ENCODE data around the gene DCST1. TPM values are rescaled to one million over a fixed set of nuclear protein-coding genes. Genes with fewer than 3 reads are reported as not detected.
A peak's percentile ranks its signal among the peaks of the same experiment; 100 is the strongest.
"Not testable (repeated sequence)": the region's sequence is repeated elsewhere in the genome, so short reads cannot be mapped to it uniquely, and the experiment has no call there.

The DCST1 gene
- total RNA-seq, 2 experiments from 2014 or later, result 0.33 to 0.39 TPM

DNA sequence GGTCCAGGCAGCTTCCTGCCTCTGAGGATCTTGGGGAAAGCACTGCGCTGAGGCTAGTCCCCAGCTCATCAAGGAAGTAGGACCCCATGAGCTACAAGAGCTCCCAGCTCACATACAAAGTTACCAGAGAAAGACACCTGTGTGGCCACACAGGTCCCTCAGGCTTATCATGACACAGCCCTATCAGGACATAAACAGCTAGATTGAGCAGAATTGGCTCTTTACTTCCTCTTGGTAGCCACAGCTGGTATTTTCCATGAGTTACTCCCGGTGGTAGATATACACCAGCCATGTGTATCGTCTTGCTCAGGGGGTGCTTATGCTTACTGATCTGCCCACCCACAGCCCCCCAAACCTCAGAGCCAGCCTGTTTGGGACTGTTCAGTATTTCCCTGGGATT lies 39.0 kb upstream of the DCST1 start:
- DNase-seq (no peak), ATAC-seq (ENCODE audit: poor library complexity) (no peak)
- CTCF ChIA-PET, result interaction anchor here (13.2 kb wide), 1 partner anchor 24 kb away, joined by 159 read pairs; no protein-coding TSS in a partner anchor
- peaks cover 37% of the 10 kb centered on the region for H3K4me1 Mint-ChIP-seq (ENCODE audit: low read depth)
- H3K36me3 Mint-ChIP-seq (ENCODE audit: low read depth), result peaks cover 9% of the 10 kb centered on the region
- TF ChIP-seq, protein P1, sequence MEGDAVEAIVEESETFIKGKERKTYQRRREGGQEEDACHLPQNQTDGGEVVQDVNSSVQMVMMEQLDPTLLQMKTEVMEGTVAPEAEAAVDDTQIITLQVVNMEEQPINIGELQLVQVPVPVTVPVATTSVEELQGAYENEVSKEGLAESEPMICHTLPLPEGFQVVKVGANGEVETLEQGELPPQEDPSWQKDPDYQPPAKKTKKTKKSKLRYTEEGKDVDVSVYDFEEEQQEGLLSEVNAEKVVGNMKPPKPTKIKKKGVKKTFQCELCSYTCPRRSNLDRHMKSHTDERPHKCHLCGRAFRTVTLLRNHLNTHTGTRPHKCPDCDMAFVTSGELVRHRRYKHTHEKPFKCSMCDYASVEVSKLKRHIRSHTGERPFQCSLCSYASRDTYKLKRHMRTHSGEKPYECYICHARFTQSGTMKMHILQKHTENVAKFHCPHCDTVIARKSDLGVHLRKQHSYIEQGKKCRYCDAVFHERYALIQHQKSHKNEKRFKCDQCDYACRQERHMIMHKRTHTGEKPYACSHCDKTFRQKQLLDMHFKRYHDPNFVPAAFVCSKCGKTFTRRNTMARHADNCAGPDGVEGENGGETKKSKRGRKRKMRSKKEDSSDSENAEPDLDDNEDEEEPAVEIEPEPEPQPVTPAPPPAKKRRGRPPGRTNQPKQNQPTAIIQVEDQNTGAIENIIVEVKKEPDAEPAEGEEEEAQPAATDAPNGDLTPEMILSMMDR (IDR thresholded peaks at IDR 0.05), result no peak
- H3K27ac Mint-ChIP-seq, result no peak overlapping the region
- intact Hi-C loops (cut with DNase I, micrococcal nuclease), result no loop called here
- Histone ChIP-seq H3K4me1 (ENCODE audit: insufficient read depth, low read length) (peaks cover 32% of the 10 kb centered on the region), H3K27ac (ENCODE audit: low read depth in 1 of 2, low read length in 2 of 2) (no peak overlapping the region), H3K4me3 (ENCODE audit: low read length) (no peak overlapping the region), H3K27me3 (ENCODE audit: control insufficient read depth in 1 of 2, insufficient read depth in 2 of 2, low read length in 2 of 2) (no peaks in the 10 kb centered on the region), H3K36me3 (ENCODE audit: insufficient read depth, low read length) (peaks cover 22% of the 10 kb centered on the region), H3K9me3 (ENCODE audit: control insufficient read depth in 1 of 2, insufficient read depth in 1 of 2, low read length in 2 of 2) (no peaks in the 10 kb centered on the region)
- no peak overlapping the region for H3K4me3 Mint-ChIP-seq
- POLR2A ChIA-PET, result interaction anchor here (1.0 to 2.5 kb wide), 4 partner anchors 11 to 39 kb away, joined by 5 to 19 read pairs (median 13); partner anchors contain the start of genes CKS1B, FLAD1 and PBXIP1
- no peaks in the 10 kb centered on the region for H3K27me3 Mint-ChIP-seq
- no peaks in the 10 kb centered on the region for H3K9me3 Mint-ChIP-seq

DNA sequence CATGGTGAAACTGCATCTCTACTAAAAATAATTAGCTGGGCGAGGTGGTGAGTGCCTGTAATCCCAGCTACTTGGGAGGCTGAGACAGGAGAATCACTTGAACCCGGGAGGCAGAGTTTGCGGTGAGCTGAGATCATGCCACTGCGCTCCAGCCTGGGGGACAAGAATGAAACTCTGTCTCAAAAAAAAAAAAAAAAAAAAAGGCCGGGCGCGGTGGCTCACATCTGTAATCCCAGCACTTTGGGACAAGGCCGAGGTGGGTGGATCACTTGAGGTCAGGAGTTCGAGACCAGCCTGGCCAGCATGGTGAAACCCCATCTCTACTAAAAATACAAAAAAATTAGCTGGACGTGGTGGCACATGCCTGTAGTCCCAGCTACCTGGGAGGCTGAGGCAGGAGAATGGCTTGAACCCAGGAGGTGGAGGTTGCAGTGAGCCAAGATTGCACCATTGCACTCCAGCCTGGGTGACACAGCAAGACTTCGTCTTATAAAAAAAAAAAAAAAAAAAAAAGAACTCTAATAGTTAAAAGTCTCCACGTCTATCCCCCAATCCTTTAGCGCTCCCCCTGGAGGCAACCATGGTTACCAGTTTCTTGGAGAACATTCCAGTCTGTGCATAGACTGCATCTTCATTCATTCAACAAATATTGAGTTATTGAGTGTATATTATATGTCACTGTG lies 38.2 kb upstream of the DCST1 start:
- H3K27ac Mint-ChIP-seq; H3K36me3 Mint-ChIP-seq (ENCODE audit: low read depth); H3K4me3 ChIP-seq (ENCODE audit: low read length); H3K27me3 Mint-ChIP-seq; intact Hi-C loops (cut with DNase I, micrococcal nuclease); H3K27ac ChIP-seq (ENCODE audit: low read depth in 1 of 2, low read length in 2 of 2); ATAC-seq (ENCODE audit: poor library complexity); H3K27me3 ChIP-seq (ENCODE audit: control insufficient read depth in 1 of 2, insufficient read depth in 2 of 2, low read length in 2 of 2); H3K9me3 ChIP-seq (ENCODE audit: control insufficient read depth in 1 of 2, insufficient read depth in 1 of 2, low read length in 2 of 2); H3K9me3 Mint-ChIP-seq: not testable (repeated sequence)
- ChIA-PET CTCF (interaction anchor here (13.2 kb wide), 1 partner anchor 23 kb away, joined by 159 read pairs; no protein-coding TSS in a partner anchor), POLR2A (interaction anchor here (1.1 to 10.2 kb wide), 4 partner anchors 11 to 34 kb away, joined by 3 to 189 read pairs (median 4); partner anchors contain the start of genes CKS1B and PYGO2)
- DNase-seq, result peak in 3 of 14 experiments; percentile 42 to 51 (median 46)
- H3K4me1 Mint-ChIP-seq (ENCODE audit: low read depth), result peaks cover 45% of the 10 kb centered on the region
- peaks cover 14% of the 10 kb centered on the region for H3K36me3 ChIP-seq (ENCODE audit: insufficient read depth, low read length)
- peaks cover 34% of the 10 kb centered on the region for H3K4me1 ChIP-seq (ENCODE audit: insufficient read depth, low read length)
- H3K4me3 Mint-ChIP-seq, result peak overlapping the region; percentile 18

DNA sequence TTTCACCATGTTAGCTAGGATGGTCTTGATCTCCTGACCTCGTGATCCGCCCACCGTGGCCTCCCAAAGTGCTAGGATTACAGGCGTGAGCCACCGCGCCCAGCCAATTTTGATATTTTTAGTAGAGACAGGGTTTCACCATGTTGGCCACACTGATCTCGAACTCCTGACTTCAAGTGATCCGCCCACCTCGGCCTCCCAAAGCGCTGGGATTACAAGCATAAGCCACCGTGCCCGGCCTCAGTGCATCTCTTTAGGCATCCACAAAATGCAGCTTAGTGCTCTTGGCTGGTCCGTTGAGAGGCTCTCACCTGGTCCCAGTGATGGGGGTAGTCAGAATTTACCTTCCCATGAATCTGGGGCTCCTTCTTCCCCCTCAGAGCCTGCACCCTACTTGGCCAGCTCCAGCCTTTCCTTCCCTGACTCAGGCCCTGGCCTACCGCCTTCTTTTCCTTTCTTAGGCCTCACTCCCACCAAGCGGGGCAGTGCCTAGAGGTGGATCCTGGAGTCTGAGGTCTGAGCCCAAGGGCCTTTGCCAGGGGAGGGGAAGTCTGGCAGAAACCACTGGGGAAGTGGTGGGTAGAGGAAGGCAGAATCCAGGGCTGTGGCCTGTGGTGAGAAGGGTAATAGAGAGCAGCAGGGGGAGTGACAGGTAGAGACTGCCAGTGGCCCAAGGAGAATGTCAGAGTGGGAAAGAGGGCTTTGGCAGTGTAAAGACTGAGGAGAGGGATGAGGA lies 36.5 kb upstream of the DCST1 start:
- Mint-ChIP-seq H3K27ac (peak overlapping the region; percentile 71), H3K9me3 (no peaks in the 10 kb centered on the region), H3K27me3 (no peaks in the 10 kb centered on the region), H3K36me3 (ENCODE audit: low read depth) (peaks cover 3% of the 10 kb centered on the region), H3K4me3 (peak overlapping the region; percentile 35), H3K4me1 (ENCODE audit: low read depth) (peaks cover 45% of the 10 kb centered on the region)
- DNase-seq, result peak in 1 of 14 experiments; percentile 39
- H3K4me1 ChIP-seq (ENCODE audit: insufficient read depth, low read length), result peaks cover 48% of the 10 kb centered on the region
- H3K27ac ChIP-seq (ENCODE audit: low read depth in 1 of 2, low read length in 2 of 2), result no peak overlapping the region
- ATAC-seq (ENCODE audit: poor library complexity), result no peak
- H3K36me3 ChIP-seq (ENCODE audit: insufficient read depth, low read length), result peaks cover 6% of the 10 kb centered on the region
- no peak overlapping the region for H3K4me3 ChIP-seq (ENCODE audit: low read length)
- ChIA-PET CTCF (interaction anchor here (0.6 to 13.2 kb wide), 5 partner anchors 14 to 41 kb away, joined by 4 to 159 read pairs (median 5); partner anchors contain the start of genes FLAD1, PBXIP1 and PYGO2), POLR2A (interaction anchor here (1.8 to 10.2 kb wide), 3 partner anchors 16 to 41 kb away, joined by 6 to 189 read pairs (median 15); partner anchors contain the start of genes CKS1B and PBXIP1)
- TF ChIP-seq, protein P1 (IDR thresholded peaks at IDR 0.05), result no peak
- H3K9me3 ChIP-seq (ENCODE audit: control insufficient read depth in 1 of 2, insufficient read depth in 1 of 2, low read length in 2 of 2), result no peaks in the 10 kb centered on the region
- intact Hi-C loops (cut with DNase I, micrococcal nuclease), result no loop called here
- H3K27me3 ChIP-seq (ENCODE audit: control insufficient read depth in 1 of 2, insufficient read depth in 2 of 2, low read length in 2 of 2), result no peaks in the 10 kb centered on the region
